Panc1 (cell line): Measurements from ENCODE around the gene MXD4. TPM values are rescaled to one million over a fixed set of nuclear protein-coding genes. Genes with fewer than 3 reads are reported as not detected.

Source experiments
- ATAC-seq: fragments of 200-7000 bp; cut with Tn5 transposase; 2 replicates; pipeline ENCODE4 v1.9.1; 2020; ENCODE audit warnings: mild to moderate bottlenecking, moderate library complexity
- BruUV-seq: library from RNA; stranded (reverse); fragments of 400-500 nt; replicated peaks from 2 replicates; lab custom pipeline; 2021; lab: Mats Ljungman, UMichigan
- CTCF ChIA-PET: fragments of 300-600 bp; sonication (Branson Sonifier 250); formaldehyde crosslinking; loops from one replicate; lab custom pipeline; 2022; ENCODE audit warnings: antibody characterized with exemption; lab: Charles Lee
- POLR2A ChIA-PET: fragments of 300-600 bp; sonication (Branson Sonifier 250); formaldehyde crosslinking; loops from one replicate; lab custom pipeline; 2022; ENCODE audit warnings: antibody characterized with exemption; lab: Charles Lee
- DNase-seq: peaks from one replicate; pipeline ENCODE4 v3.0.0-alpha.2; 2010; ENCODE audit warnings: low read depth, low spot score
- H3K27ac ChIP-seq: 2 replicates; pipeline ENCODE4 v1.5.1; 2011; ENCODE audit warnings: mild to moderate bottlenecking, low read length, inconsistent platforms
- H3K27me3 ChIP-seq: fragments of 200-500 bp; sonication (Bioruptor generic); 2 replicates; pipeline ENCODE4 v1.6.0; 2014; ENCODE audit warnings: low read length, inconsistent platforms; ENCODE audit not compliant: control insufficient read depth, insufficient read depth
- H3K36me3 ChIP-seq: fragments of 200-500 bp; sonication (Bioruptor generic); 2 replicates; pipeline ENCODE4 v1.5.1; 2014; ENCODE audit warnings: inconsistent platforms, mild to moderate bottlenecking, low read length, moderate library complexity; ENCODE audit not compliant: control insufficient read depth, insufficient read depth
- H3K4me1 ChIP-seq: 2 replicates; pipeline ENCODE4 v1.5.1; 2011; ENCODE audit warnings: inconsistent platforms, mild to moderate bottlenecking, low read length, moderate library complexity; ENCODE audit not compliant: control insufficient read depth, insufficient read depth
- H3K4me3 ChIP-seq, 2 experiments: 2 replicates each; pipeline ENCODE4 v1.5.1; 2011 to 2012; ENCODE audit warnings: low read depth in 2 of 2, low read length in 2 of 2, mild to moderate bottlenecking in 2 of 2, inconsistent platforms in 1 of 2, moderate library complexity in 1 of 2
- H3K9me3 ChIP-seq: fragments of 200-500 bp; sonication (Bioruptor generic); 2 replicates; pipeline ENCODE4 v1.5.1; 2014; ENCODE audit warnings: low read depth, mild to moderate bottlenecking, inconsistent platforms, low read length, moderate library complexity; ENCODE audit not compliant: control insufficient read depth, insufficient read depth
- CTCF ChIP-seq: fragments of 450-650 bp; IDR thresholded peaks from 2 replicates; pipeline ENCODE4 v1.5.1; 2017; ENCODE audit warnings: mild to moderate bottlenecking
- POLR2AphosphoS5 ChIP-seq: IDR thresholded peaks from 2 replicates; pipeline ENCODE4 v1.6.1; 2012; ENCODE audit warnings: mild to moderate bottlenecking, low read depth, low read length, moderate library complexity
- REST ChIP-seq, 2 experiments: IDR thresholded peaks; 2 replicates each; pipeline ENCODE4 v1.6.1; 2011 to 2012; ENCODE audit warnings: low read depth in 2 of 2, control low read depth in 1 of 2, low read length in 1 of 2, mild to moderate bottlenecking in 1 of 2, moderate library complexity in 1 of 2; ENCODE audit not compliant: insufficient read depth in 1 of 2
- SIN3A ChIP-seq: IDR thresholded peaks from 2 replicates; pipeline ENCODE4 v1.6.1; 2012; ENCODE audit warnings: low read depth, mild to moderate bottlenecking, low read length, moderate library complexity, borderline replicate concordance; ENCODE audit not compliant: insufficient read depth
- TCF7L2 ChIP-seq: IDR thresholded peaks from 2 replicates; pipeline ENCODE4 v1.6.1; 2011; ENCODE audit warnings: mild to moderate bottlenecking, low read depth, low read length, inconsistent platforms
- in situ Hi-C: cut with HindIII; loops from 2 replicates; pipeline ENCODE4 v1.10.0; 2016; ENCODE audit warnings: low sequenced_read_pairs, low pct_unique_long_range_greater_than_20kb
- intact Hi-C: fragments of 100-400 bp; cut with micrococcal nuclease; formaldehyde crosslinking; loops from one replicate; pipeline ENCODE4 v1.10.0; 2022; ENCODE audit not compliant: unreplicated experiment
- total RNA-seq: library from RNA; stranded (reverse); gene quantifications from one replicate; pipeline ENCODE4 v1.2.1, GENCODE V29; 2021; ENCODE audit not compliant: unreplicated experiment

The MXD4 gene
- total RNA-seq, 1 experiment from 2014 or later, result 32.7 TPM

GRCh38 chr4:2267320-2267811, 5.5 kb upstream of the MXD4 start:
- BruUV-seq, result no TSS peak
- CTCF ChIA-PET, result no interaction called here
- H3K27me3 ChIP-seq, result no peaks in the 10 kb centered on the region

GRCh38 chr4:2266821-2267220, 4.9 kb upstream of the MXD4 start:
- intact Hi-C loops (no loop called here), in situ Hi-C loops (no loop called here)
- Histone ChIP-seq H3K4me1 (peaks cover 5% of the 10 kb centered on the region; the same call in 1 of the 2 replicates), H3K9me3 (no peaks in the 10 kb centered on the region), H3K27me3 (no peaks in the 10 kb centered on the region), H3K4me3 (no peak overlapping the region), H3K36me3 (no peaks in the 10 kb centered on the region; the same call in 1 of the 2 replicates), H3K27ac (no peak overlapping the region)
- POLR2A ChIA-PET, result no interaction called here
- TF ChIP-seq SIN3A (no peak), CTCF (no peak), TCF7L2 (no peak), REST (IDR thresholded peaks at IDR 0.05; ENCODE audit: insufficient read depth in 1 of 2, low read depth in 2 of 2, low read length in 1 of 2) (no peak), POLR2AphosphoS5 (no peak)
- CTCF ChIA-PET, result no interaction called here
- ATAC-seq (no peak), DNase-seq (no peak)
- no TSS peak for BruUV-seq

More at GRCh38 chr4:2267320-2267811, 5.5 kb upstream of the MXD4 start:
- DNase-seq (no peak), ATAC-seq (no peak)
- in situ Hi-C loops (no loop called here), intact Hi-C loops (no loop called here)
- H3K36me3 ChIP-seq, result no peaks in the 10 kb centered on the region
- no peak overlapping the region for H3K27ac ChIP-seq
- H3K4me3 ChIP-seq, result no peak overlapping the region
- TF ChIP-seq TCF7L2 (no peak), REST (IDR thresholded peaks at IDR 0.05; ENCODE audit: insufficient read depth in 1 of 2, low read depth in 2 of 2, low read length in 1 of 2) (no peak), CTCF (no peak), SIN3A (no peak)
- POLR2A ChIA-PET, result no interaction called here
- H3K9me3 ChIP-seq, result no peaks in the 10 kb centered on the region
- H3K4me1 ChIP-seq, result peaks cover 5% of the 10 kb centered on the region; the same call in 1 of the 2 replicates
